ENCODE measurements around the gene OGFR. TPM values are rescaled to one million over a fixed set of nuclear protein-coding genes. Genes with fewer than 3 reads are reported as not detected.

The OGFR gene
- total and polyA plus RNA-seq, 8 donors, result 23.2 to 58.3 (median 31.6) TPM

DNA sequence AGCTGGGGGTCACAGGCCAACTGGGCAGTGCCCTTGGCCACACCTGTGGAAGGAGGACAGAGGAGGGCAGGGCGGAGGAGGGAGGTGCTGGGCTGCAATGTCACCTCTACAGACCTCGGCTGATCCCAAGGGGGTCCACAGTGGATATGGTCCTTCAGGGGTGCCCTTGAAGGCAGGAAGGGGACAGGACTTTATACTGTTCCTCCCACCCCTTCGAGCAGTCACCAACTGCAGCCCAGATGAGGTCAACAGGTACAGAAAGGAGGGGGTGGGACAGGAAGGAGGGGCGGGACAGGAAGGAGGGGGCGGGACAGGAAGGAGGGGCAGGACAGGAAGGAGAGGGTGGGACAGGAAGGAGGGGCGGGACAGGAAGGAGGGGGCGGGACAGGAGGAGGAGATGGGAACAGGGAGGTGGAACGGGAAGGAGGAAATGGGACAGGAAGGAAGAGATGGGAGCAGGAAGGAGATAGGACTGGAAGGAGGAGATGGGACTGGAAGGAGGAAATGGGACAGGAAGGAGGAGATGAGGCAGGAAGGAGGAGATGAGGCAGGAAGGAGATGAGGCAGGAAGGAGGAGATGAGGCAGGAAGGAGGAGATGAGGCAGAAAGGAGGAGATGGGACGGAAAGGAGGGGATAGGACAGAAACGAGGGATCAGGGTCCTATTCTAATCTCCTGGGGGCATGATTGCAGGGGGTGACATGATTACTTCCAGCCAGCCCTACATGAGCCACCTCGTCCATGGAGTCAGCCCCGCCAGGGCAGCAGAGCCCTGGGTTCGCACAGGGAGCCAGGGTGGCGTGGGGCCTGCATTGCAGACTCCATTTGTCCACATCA, 27.7 kb upstream of the OGFR start:
- peak overlapping the region in 1 of 2 donors; percentile 81 for H3K27ac ChIP-seq
- peak; percentile 25 for ATAC-seq
- intact Hi-C loops (cut with DNase I), result no loop called here

GRCh38 chr20:62777528-62777830, 27.2 kb upstream of the OGFR start:
- H3K27ac ChIP-seq, result peak overlapping the region in 1 of 2 donors; percentile 49
- H3K36me3 ChIP-seq, result no peaks in the 10 kb centered on the region
- no peak for DNase-seq
- no peak overlapping the region for H3K4me3 ChIP-seq
- peaks cover 0 to 26% of the 10 kb centered on the region in 2 donors for H3K27me3 ChIP-seq
- no peak for TF ChIP-seq CTCF (IDR thresholded peaks at IDR 0.05)
- intact Hi-C loops (cut with DNase I), result no loop called here
- H3K4me1 ChIP-seq, result peaks cover 0 to 41% of the 10 kb centered on the region in 2 donors
- H3K9me3 ChIP-seq, result no peaks in the 10 kb centered on the region
- ATAC-seq, result no peak

More for the DNA sequence above, 27.7 kb upstream of the OGFR start:
- TF ChIP-seq CTCF (IDR thresholded peaks at IDR 0.05), result no peak
- H3K9me3 ChIP-seq, result no peaks in the 10 kb centered on the region
- H3K4me1 ChIP-seq, result peaks cover 0 to 43% of the 10 kb centered on the region in 2 donors
- no peak for DNase-seq
- H3K27me3 ChIP-seq, result peaks cover 0 to 29% of the 10 kb centered on the region in 2 donors
- H3K4me3 ChIP-seq, result no peak overlapping the region
- H3K36me3 ChIP-seq, result no peaks in the 10 kb centered on the region

GRCh38 chr20:62778058-62778457, 26.6 kb upstream of the OGFR start:
- H3K27ac ChIP-seq, result no peak overlapping the region
- DNase-seq, result no peak
- no peak for ATAC-seq
- no peak for TF ChIP-seq CTCF (IDR thresholded peaks at IDR 0.05)
- intact Hi-C loops (cut with DNase I), result no loop called here
- H3K4me3 ChIP-seq, result no peak overlapping the region
- peaks cover 0 to 39% of the 10 kb centered on the region in 2 donors for H3K4me1 ChIP-seq
- H3K36me3 ChIP-seq, result no peaks in the 10 kb centered on the region
- peaks cover 0 to 26% of the 10 kb centered on the region in 2 donors for H3K27me3 ChIP-seq
- H3K9me3 ChIP-seq, result no peaks in the 10 kb centered on the region

DNA sequence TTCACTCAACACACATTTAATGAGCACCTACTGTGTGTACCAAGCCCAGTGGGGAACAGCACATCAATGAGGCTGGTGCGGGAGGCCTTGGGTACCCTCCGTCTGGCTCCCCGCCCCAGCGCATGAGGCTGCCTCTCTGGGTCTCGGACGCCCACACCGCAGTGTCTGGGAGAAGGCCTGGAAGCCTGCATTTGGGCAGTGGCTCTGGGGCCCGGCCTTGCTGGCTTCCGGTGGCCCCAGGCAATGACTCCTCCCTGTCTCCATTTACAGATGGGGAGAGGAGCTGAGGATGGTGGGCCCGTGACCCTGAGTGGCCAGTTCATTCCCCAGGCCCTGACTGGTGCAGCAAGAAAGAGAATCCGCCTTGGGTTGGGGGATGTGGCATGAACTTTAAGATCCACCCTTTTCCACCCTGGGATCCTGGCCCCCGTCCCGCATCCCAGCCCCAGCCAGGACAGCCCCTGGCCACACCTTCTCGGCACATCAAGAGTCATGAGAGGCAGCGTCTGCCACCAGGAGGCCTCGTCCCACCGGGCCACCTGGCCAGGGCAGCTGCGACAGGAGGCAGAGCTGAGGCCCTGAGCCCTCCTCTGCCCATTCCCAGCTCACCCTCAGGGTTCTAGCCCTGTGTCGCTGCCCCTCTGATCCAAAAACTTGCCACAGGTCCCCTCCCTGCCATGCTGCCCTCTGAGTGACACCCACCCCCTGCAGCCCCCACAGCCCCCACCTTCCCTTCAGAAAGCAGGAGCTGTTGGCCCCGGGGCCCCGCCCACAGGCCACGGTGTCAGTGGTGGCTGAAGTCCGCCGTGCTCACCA, 25.8 kb upstream of the OGFR start:
- ATAC-seq (no peak), DNase-seq (no peak)
- Histone ChIP-seq H3K4me3 (no peak overlapping the region), H3K9me3 (no peaks in the 10 kb centered on the region), H3K36me3 (no peaks in the 10 kb centered on the region), H3K4me1 (peaks cover 0 to 41% of the 10 kb centered on the region in 2 donors), H3K27me3 (peaks cover 0 to 22% of the 10 kb centered on the region in 2 donors), H3K27ac (no peak overlapping the region)
- TF ChIP-seq CTCF (IDR thresholded peaks at IDR 0.05), result no peak
- intact Hi-C loops (cut with DNase I), result no loop called here

DNA sequence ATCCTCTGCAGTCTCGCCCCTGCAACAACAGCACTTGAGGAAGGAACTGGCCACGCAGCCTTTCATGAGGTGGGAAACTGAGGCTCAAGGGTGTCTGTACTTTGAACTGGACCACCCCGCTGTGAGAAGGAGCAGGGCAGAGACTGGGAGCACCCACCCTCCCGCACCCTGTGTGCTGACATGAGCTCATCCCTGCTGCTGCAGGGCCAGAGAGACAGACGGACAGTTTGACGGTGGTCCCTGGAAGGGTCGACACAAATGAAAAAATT, 25.3 kb upstream of the OGFR start:
- H3K36me3 ChIP-seq, result no peaks in the 10 kb centered on the region
- H3K4me3 ChIP-seq, result no peak overlapping the region
- intact Hi-C loops (cut with DNase I), result no loop called here
- no peak for ATAC-seq
- no peak for DNase-seq
- no peak for TF ChIP-seq CTCF (IDR thresholded peaks at IDR 0.05)
- H3K9me3 ChIP-seq, result no peaks in the 10 kb centered on the region
- H3K27ac ChIP-seq, result no peak overlapping the region
- peaks cover 0 to 19% of the 10 kb centered on the region in 2 donors for H3K27me3 ChIP-seq
- H3K4me1 ChIP-seq, result peaks cover 0 to 40% of the 10 kb centered on the region in 2 donors

Data from left lung (tissue), 10 donors.